GM12872 (cell line): ENCODE results near the gene LHPP.

Source experiments
- TF ChIP-seq, protein P1 (sequence below): IDR thresholded peaks from 3 replicates; pipeline ENCODE4 v1.5.1; 2011; ENCODE audit warnings: low read depth, mild to moderate bottlenecking, low read length, moderate library complexity; ENCODE audit not compliant: insufficient read depth

The LHPP gene

DNA sequence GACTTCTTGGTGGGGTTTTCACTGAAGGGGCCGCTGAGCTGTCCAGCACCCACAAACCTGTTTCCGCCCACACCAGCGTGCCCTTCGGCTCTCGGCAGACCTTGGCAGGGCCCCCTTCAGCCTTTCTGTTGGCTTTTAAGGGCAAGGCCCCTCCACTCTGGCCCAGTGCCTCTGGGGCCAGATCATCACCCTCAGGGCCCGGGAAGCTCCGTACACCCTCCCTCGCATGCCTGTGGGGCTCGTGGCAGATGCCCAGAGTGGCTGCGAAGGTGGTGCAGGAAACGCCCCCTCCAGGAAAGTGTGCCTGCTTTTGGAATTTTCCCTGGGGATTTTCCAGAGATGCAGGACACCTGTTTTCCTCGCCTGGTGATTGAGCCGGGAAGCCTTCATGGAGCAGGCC is 7.0 kb downstream of the LHPP start:
- TF ChIP-seq, protein P1, sequence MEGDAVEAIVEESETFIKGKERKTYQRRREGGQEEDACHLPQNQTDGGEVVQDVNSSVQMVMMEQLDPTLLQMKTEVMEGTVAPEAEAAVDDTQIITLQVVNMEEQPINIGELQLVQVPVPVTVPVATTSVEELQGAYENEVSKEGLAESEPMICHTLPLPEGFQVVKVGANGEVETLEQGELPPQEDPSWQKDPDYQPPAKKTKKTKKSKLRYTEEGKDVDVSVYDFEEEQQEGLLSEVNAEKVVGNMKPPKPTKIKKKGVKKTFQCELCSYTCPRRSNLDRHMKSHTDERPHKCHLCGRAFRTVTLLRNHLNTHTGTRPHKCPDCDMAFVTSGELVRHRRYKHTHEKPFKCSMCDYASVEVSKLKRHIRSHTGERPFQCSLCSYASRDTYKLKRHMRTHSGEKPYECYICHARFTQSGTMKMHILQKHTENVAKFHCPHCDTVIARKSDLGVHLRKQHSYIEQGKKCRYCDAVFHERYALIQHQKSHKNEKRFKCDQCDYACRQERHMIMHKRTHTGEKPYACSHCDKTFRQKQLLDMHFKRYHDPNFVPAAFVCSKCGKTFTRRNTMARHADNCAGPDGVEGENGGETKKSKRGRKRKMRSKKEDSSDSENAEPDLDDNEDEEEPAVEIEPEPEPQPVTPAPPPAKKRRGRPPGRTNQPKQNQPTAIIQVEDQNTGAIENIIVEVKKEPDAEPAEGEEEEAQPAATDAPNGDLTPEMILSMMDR = no peak

- TF ChIP-seq, protein P1 = no peak
Observed at GRCh38 chr10:124469956-124470484, 8.4 kb downstream of the LHPP start.

DNA sequence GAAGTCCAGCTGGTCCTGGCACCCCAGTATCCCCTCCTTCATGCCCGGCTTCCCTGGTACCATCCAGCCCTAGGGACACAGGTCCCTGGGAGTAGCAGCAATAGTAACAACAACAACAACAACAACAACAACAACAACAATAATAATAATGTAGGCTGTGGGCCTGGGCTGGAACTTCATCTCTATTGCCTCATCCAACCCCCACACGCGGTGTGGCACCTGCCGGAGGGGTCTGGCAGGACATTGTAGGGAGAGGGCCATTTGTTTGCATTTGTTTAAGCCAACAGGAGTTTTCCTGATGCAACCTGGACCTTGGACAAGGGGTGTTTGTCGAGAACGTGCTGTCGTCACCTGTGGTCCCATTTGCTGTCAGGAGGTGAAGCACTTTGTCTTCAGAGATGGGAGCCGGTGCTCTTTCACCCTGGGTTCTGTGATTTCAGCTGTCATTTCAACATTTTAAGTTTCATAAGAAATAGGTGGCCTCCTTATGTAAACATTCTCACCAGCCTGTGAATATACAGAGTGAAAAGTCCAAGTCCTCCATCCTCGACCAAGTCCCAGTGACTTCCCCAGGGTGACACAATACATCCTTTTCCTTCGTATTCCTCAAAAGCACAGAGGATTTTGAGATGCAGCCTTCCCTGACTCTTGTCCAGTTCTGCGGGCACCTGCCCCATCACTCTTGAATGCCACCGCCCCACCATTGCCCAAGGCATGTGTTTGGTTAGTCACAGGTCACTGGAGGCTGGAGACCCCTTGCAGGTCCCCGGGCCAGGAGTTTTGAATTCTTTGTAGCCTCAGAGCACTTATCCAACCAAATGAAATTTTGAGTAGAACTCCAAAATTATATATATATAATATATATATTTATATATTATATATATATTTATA is 9.2 kb downstream of the LHPP start:
- TF ChIP-seq, protein P1 = no peak

DNA sequence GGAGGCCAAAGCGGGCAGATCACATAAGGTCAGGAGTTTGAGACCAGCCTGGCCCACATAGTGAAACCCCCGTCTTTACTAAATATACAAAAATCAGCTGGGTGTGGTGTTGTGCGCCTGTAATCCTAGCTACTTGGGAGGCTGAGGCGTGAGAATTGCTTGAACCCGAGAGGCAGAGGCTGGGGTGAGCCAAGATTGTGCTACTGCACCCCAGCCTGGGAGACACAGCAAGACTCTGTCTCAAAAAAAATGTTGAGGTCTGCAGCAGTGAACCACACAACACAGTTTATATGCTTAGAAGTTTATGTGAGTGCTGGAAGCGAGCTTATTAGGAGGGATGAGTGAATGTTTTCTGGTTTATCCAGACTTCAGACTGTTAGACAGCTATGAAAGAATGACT is 10.4 kb downstream of the LHPP start:
- TF ChIP-seq, protein P1 = no peak

DNA sequence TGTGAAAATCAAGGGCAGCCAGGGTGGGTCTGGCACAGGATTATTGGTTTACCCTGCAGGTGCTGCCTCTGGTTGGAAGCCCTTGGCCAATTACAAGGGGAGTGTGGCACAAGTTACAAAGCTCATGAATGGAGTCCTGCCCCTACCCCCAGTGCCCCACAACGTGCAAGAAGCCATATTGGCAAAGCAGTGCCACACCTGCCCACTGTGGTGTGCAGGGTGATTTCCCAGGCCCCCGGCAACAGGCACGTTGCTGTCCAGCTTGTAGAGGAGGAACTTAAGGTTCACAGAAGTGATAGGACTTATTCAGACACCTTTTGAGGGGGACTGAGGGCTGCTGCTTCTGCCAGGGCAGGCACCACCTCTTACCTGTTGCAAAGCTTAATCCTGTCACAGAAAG is 11.4 kb downstream of the LHPP start:
- TF ChIP-seq, protein P1 = no peak

GRCh38 chr10:124474514-124475070 is 13.0 kb downstream of the LHPP start:
- TF ChIP-seq, protein P1 = no peak

- TF ChIP-seq, protein P1 = no peak
Observed at GRCh38 chr10:124476043-124476725, 14.6 kb downstream of the LHPP start.
